Liver (tissue), 9 donors: ENCODE data around the gene VPS37B. TPM values are rescaled to one million over a fixed set of nuclear protein-coding genes. Genes with fewer than 3 reads are reported as not detected.

ENCODE experiments used
- DNase-seq: peaks from one replicate; pipeline ENCODE4 v3.0.0-alpha.2; 2017; ENCODE audit warnings: low spot score
- H3K27ac ChIP-seq, 2 donors: one replicate each; pipeline ENCODE4 v1.7.0; 2013; ENCODE audit warnings: inconsistent platforms in 2 of 2, low read length in 2 of 2, control low read depth in 1 of 2, low read depth in 1 of 2, mild to moderate bottlenecking in 1 of 2
- H3K27me3 ChIP-seq, 4 donors: one replicate each; pipeline versions ENCODE4 v1.6.1 to v1.7.0; 2013; ENCODE audit warnings: low read length in 3 of 4, inconsistent platforms in 1 of 4, mild to moderate bottlenecking in 1 of 4, moderate library complexity in 1 of 4; ENCODE audit not compliant: control insufficient read depth in 4 of 4, insufficient read depth in 4 of 4
- H3K36me3 ChIP-seq, 4 donors: one replicate each; pipeline versions ENCODE4 v1.6.1 to v1.7.0; 2013; ENCODE audit warnings: low read length in 3 of 4, mild to moderate bottlenecking in 3 of 4, low read depth in 1 of 4, moderate library complexity in 1 of 4; ENCODE audit not compliant: control insufficient read depth in 4 of 4, insufficient read depth in 3 of 4
- H3K4me1 ChIP-seq, 4 donors: one replicate each; pipeline versions ENCODE4 v1.6.1 to v1.7.0; 2013; ENCODE audit warnings: low read length in 3 of 4, mild to moderate bottlenecking in 3 of 4, moderate library complexity in 1 of 4; ENCODE audit not compliant: control insufficient read depth in 4 of 4, insufficient read depth in 4 of 4
- H3K4me3 ChIP-seq, 3 donors: one replicate each; pipeline versions ENCODE4 v1.6.1 to v1.7.0; 2013; ENCODE audit warnings: low read length in 3 of 3, control low read depth in 1 of 3, low read depth in 1 of 3, mild to moderate bottlenecking in 1 of 3
- H3K9ac ChIP-seq, 2 donors: one replicate each; pipeline ENCODE4 v1.7.0; 2013; ENCODE audit warnings: low read length in 2 of 2, mild to moderate bottlenecking in 2 of 2, moderate library complexity in 2 of 2, control low read depth in 1 of 2, low read depth in 1 of 2
- H3K9me3 ChIP-seq, 4 donors: one replicate each; pipeline versions ENCODE4 v1.6.1 to v1.7.0; 2013; ENCODE audit warnings: low read length in 3 of 4; ENCODE audit not compliant: control insufficient read depth in 4 of 4
- EGR1 ChIP-seq, 2 donors: IDR thresholded peaks; 2 replicates each; pipeline ENCODE4 v1.6.1; 2016 to 2018; ENCODE audit warnings: antibody characterized with exemption in 2 of 2, low read depth in 2 of 2
- FOXA1 ChIP-seq: IDR thresholded peaks from 2 replicates; pipeline ENCODE4 v1.6.1; 2016; ENCODE audit warnings: antibody characterized with exemption
- FOXA2 ChIP-seq: IDR thresholded peaks from 2 replicates; pipeline ENCODE4 v1.6.1; 2016; ENCODE audit warnings: antibody characterized with exemption
- GABPA ChIP-seq, 2 donors: IDR thresholded peaks in 1 of 2; conservative IDR thresholded peaks in 1 of 2; 2 replicates each; pipeline ENCODE4 v1.6.1; 2016; ENCODE audit warnings: antibody characterized with exemption in 2 of 2, mild to moderate bottlenecking in 1 of 2, moderate library complexity in 1 of 2
- HNF4G ChIP-seq: IDR thresholded peaks from 2 replicates; pipeline ENCODE4 v1.6.1; 2016; ENCODE audit warnings: antibody characterized with exemption
- JUND ChIP-seq, 2 donors: IDR thresholded peaks; 2 replicates each; pipeline ENCODE4 v1.6.1; 2016; ENCODE audit warnings: antibody characterized with exemption in 2 of 2
- NR2F2 ChIP-seq: IDR thresholded peaks from 2 replicates; pipeline ENCODE4 v1.6.1; 2016; ENCODE audit warnings: antibody characterized with exemption
- RAD21 ChIP-seq, 2 donors: IDR thresholded peaks; 2 replicates each; pipeline ENCODE4 v1.6.1; 2016; ENCODE audit warnings: antibody characterized with exemption in 2 of 2, mild to moderate bottlenecking in 2 of 2
- RXRA ChIP-seq, 2 donors: IDR thresholded peaks; 2 replicates each; pipeline ENCODE4 v1.6.1; 2017 to 2018; ENCODE audit warnings: antibody characterized with exemption in 2 of 2, mild to moderate bottlenecking in 1 of 2
- SP1 ChIP-seq: IDR thresholded peaks from 2 replicates; pipeline ENCODE4 v1.6.1; 2018; ENCODE audit warnings: antibody characterized with exemption, mild to moderate bottlenecking
- TAF1 ChIP-seq: conservative IDR thresholded peaks from 2 replicates; pipeline ENCODE4 v1.6.1; 2016; ENCODE audit warnings: antibody characterized with exemption, mild to moderate bottlenecking
- YY1 ChIP-seq: IDR thresholded peaks from 2 replicates; pipeline ENCODE4 v1.6.1; 2016; ENCODE audit warnings: antibody characterized with exemption, mild to moderate bottlenecking
- WGBS: extraction: QIAGEN DNeasy Blood & Tissue Kit; methylation state at CpG from one replicate; pipeline ENCODE4 v1.1.7; 2013; 5-methylcytosine and 5-hydroxymethylcytosine counted together
- polyA plus RNA-seq, 2 donors: library from polyadenylated mRNA; stranded (reverse) in 1 of 2; unstranded in 1 of 2; fragments of 200-250 nt in 1 of 2; fragments of >200 nt in 1 of 2; fragmentation: Nextera tagmentation in 1 of 2; extraction: Ambion mirVana in 1 of 2; gene quantifications; one replicate each; pipeline versions ENCODE4 v1.2.1 to v1.2.3, GENCODE V29; 2013 to 2015
- total RNA-seq, 2 donors: library from RNA; depleted of rRNA; stranded (reverse); fragments of >200 nt; gene quantifications; one replicate each; pipeline ENCODE4 v1.2.3, GENCODE V29; 2014
- TF ChIP-seq, protein P1 (sequence below): fragments of 150-350 bp; IDR thresholded peaks from 2 replicates; pipeline ENCODE4 v1.5.1; 2017; ENCODE audit warnings: improper control_type of control experiment, low read depth, low read length; ENCODE audit not compliant: missing input control
- TF ChIP-seq, protein P2 (sequence below): IDR thresholded peaks from 2 replicates; pipeline ENCODE4 v1.6.1; 2016; ENCODE audit warnings: antibody characterized with exemption
- TF ChIP-seq, protein P3 (sequence below): IDR thresholded peaks from 2 replicates; pipeline ENCODE4 v1.6.1; 2016; ENCODE audit warnings: antibody characterized with exemption, mild to moderate bottlenecking
- TF ChIP-seq, protein P4 (sequence below): IDR thresholded peaks from 2 replicates; pipeline ENCODE4 v1.6.1; 2016; ENCODE audit warnings: antibody characterized with exemption
- TF ChIP-seq, protein P5 (sequence below): IDR thresholded peaks from 2 replicates; pipeline ENCODE4 v1.6.1; 2016; ENCODE audit warnings: antibody characterized with exemption
- donor health status: healthy.
- donor health status: healthy.
- donor health status: healthy.
- donor health status: healthy.
- donor health status: healthy.

VPS37B gene
- total and polyA plus RNA-seq, 4 donors: 2.3 to 6.8 (median 3.8) TPM

DNA sequence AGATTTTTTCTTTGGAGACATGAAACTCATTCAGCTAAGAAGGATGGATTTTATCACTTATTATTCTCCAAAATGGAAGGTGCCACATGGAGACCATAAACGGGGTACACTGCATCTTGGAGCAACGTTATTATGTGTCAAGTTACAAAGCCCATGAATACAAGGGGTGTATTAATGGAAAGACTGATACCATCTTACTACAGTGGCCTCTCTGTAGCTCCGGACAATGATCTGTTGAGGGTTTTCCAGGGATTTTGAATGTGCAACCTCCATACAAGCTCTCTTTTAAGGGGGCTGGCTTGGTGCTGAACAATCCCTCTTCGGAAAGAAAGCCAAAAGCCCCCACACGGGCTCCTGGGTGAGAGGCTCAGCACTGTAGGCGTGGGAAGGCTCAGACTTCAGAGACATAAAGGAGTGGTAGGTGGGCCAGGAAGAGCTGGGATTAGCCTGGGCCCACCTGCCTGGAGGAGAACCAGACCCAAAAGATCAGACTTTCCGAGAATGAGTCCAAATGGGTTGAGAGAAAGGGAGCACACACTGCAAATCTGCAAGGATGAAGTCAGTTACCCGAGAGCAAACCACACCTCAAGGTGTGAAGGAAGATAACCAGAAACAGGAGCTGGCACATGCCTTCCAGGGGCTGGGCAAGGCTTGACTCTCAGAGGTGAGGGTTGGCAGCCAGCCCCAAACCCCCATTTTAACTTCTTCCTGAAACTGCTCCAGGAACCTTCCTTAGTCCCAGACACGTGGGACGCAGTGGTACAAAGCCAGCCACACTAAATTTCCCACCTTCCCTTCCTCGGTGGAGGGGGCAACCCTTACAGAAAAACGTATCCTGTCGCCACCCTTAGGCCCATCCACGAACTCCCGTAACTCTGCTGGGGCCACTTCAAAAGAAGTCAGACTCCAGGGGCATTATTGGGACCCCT lies 1.5 kb downstream of the VPS37B start:
- DNase-seq: no peak
- Histone ChIP-seq H3K9ac (peak overlapping the region; percentile 91 to 99), H3K9me3 (no peaks in the 10 kb centered on the region), H3K4me3 (peak overlapping the region; percentile 78 to 95 (median 92)), H3K27me3 (no peaks in the 10 kb centered on the region), H3K4me1 (peaks cover 1 to 20% (median 18%) of the 10 kb centered on the region in 4 donors), H3K27ac (peak overlapping the region; percentile 85 to 91), H3K36me3 (peaks cover 0 to 2% (median 0%) of the 10 kb centered on the region in 4 donors)
- TF ChIP-seq, protein P1, sequence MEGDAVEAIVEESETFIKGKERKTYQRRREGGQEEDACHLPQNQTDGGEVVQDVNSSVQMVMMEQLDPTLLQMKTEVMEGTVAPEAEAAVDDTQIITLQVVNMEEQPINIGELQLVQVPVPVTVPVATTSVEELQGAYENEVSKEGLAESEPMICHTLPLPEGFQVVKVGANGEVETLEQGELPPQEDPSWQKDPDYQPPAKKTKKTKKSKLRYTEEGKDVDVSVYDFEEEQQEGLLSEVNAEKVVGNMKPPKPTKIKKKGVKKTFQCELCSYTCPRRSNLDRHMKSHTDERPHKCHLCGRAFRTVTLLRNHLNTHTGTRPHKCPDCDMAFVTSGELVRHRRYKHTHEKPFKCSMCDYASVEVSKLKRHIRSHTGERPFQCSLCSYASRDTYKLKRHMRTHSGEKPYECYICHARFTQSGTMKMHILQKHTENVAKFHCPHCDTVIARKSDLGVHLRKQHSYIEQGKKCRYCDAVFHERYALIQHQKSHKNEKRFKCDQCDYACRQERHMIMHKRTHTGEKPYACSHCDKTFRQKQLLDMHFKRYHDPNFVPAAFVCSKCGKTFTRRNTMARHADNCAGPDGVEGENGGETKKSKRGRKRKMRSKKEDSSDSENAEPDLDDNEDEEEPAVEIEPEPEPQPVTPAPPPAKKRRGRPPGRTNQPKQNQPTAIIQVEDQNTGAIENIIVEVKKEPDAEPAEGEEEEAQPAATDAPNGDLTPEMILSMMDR: no peak
- TF ChIP-seq EGR1 (IDR thresholded peaks at IDR 0.05; ENCODE audit: low read depth in 2 of 2) (no peak), SP1 (no peak), FOXA1 (no peak), RXRA (IDR thresholded peaks at IDR 0.05) (no peak), JUND (IDR thresholded peaks at IDR 0.05) (no peak), GABPA (IDR thresholded peaks at IDR 0.05 in 1 of 2, conservative IDR thresholded peaks at IDR 0.05 in 1 of 2) (no peak), YY1 (no peak), HNF4G (no peak), FOXA2 (no peak), TAF1 (no peak), RAD21 (IDR thresholded peaks at IDR 0.05) (no peak), NR2F2 (no peak)
- TF ChIP-seq, protein P2, sequence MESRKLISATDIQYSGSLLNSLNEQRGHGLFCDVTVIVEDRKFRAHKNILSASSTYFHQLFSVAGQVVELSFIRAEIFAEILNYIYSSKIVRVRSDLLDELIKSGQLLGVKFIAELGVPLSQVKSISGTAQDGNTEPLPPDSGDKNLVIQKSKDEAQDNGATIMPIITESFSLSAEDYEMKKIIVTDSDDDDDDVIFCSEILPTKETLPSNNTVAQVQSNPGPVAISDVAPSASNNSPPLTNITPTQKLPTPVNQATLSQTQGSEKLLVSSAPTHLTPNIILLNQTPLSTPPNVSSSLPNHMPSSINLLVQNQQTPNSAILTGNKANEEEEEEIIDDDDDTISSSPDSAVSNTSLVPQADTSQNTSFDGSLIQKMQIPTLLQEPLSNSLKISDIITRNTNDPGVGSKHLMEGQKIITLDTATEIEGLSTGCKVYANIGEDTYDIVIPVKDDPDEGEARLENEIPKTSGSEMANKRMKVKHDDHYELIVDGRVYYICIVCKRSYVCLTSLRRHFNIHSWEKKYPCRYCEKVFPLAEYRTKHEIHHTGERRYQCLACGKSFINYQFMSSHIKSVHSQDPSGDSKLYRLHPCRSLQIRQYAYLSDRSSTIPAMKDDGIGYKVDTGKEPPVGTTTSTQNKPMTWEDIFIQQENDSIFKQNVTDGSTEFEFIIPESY: no peak
- TF ChIP-seq, protein P3, sequence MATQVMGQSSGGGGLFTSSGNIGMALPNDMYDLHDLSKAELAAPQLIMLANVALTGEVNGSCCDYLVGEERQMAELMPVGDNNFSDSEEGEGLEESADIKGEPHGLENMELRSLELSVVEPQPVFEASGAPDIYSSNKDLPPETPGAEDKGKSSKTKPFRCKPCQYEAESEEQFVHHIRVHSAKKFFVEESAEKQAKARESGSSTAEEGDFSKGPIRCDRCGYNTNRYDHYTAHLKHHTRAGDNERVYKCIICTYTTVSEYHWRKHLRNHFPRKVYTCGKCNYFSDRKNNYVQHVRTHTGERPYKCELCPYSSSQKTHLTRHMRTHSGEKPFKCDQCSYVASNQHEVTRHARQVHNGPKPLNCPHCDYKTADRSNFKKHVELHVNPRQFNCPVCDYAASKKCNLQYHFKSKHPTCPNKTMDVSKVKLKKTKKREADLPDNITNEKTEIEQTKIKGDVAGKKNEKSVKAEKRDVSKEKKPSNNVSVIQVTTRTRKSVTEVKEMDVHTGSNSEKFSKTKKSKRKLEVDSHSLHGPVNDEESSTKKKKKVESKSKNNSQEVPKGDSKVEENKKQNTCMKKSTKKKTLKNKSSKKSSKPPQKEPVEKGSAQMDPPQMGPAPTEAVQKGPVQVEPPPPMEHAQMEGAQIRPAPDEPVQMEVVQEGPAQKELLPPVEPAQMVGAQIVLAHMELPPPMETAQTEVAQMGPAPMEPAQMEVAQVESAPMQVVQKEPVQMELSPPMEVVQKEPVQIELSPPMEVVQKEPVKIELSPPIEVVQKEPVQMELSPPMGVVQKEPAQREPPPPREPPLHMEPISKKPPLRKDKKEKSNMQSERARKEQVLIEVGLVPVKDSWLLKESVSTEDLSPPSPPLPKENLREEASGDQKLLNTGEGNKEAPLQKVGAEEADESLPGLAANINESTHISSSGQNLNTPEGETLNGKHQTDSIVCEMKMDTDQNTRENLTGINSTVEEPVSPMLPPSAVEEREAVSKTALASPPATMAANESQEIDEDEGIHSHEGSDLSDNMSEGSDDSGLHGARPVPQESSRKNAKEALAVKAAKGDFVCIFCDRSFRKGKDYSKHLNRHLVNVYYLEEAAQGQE: no peak
- TF ChIP-seq, protein P4, sequence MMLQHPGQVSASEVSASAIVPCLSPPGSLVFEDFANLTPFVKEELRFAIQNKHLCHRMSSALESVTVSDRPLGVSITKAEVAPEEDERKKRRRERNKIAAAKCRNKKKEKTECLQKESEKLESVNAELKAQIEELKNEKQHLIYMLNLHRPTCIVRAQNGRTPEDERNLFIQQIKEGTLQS: no peak
- TF ChIP-seq, protein P5, sequence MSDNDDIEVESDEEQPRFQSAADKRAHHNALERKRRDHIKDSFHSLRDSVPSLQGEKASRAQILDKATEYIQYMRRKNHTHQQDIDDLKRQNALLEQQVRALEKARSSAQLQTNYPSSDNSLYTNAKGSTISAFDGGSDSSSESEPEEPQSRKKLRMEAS: no peak
- 64% methylated on average over 15 of the region's 15 CpGs for WGBS
